Stimulated activated CD4-positive, alpha-beta T cell treated with anti-CD3 and anti-CD28 coated beads, TNF-alpha, amount 100 ng/mL, for 24 hours (primary cell): Measurements from ENCODE around the gene GDI1.

Experiments
- DNase-seq, 3 experiments: peaks; one replicate each; pipeline ENCODE4 v3.0.0-alpha.2; 2020; ENCODE audit warnings: low read depth in 3 of 3

GDI1 gene

DNA sequence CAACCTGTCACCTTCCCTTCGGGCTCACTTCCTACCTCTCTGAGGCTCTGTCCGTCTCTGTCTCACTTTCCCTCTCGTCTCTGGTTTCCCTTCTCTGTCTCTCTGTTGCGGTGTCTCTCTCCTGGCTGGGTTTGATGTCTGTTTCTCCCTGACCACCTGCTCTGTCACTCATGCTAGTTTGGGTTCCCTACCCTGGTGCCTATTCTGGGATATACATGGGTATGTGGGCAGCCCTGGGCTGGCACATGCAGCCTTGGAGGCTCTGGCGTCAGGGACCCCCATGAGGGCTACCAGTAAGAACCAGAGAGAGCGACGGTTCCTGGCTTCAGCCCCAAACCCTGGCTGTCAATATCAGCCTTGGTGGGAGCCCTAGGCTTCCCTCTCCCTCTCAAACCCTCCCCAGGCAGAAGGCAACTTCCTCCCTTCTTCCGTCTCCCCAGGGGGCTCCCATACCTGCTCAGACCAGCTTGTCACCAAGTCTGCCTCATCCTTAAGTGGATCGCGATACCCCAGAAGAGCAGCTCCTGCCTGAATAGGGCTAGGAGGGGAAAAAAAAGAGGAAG lies 28.2 kb upstream of the GDI1 start:
- DNase-seq = no peak

- no peak for DNase-seq
These were observed 27.6 kb upstream of the GDI1 start, which contains the start of gene DNASE1L1 for GRCh38 chrX:154409222-154409871. Gene DNASE1L1 (minus strand): TSS chrX:154409254. CDS start chrX:154405568, 3,686 bp downstream.

- DNase-seq = peak in 1 of 3 experiments; percentile 65
These were observed 25.0 kb upstream of the GDI1 start for GRCh38 chrX:154411981-154412340.

GRCh38 chrX:154412468-154412867 lies 24.5 kb upstream of the GDI1 start:
- DNase-seq = no peak

GRCh38 chrX:154413142-154413541 lies 23.8 kb upstream of the GDI1 start:
- no peak for DNase-seq

DNA sequence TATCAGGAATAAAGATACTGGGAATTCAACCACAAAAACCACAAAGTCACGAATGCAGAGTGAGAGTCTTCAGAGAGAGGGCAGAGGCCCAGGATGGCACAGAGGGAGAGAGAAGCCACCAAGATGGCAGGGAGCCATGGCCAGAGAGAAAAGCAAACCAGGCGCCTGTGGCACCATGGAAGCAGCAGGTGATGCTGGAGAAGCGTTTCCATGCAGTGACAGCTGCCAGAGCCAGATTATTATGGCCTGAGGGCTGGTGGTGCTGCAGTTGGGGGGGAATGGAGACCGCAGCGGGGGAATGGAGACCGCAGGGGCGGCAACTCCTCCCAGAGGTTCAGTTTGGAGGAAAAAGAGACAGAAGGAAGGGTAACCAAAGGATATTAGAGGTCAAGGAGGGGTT lies 19.8 kb upstream of the GDI1 start:
- DNase-seq = no peak

- no peak for DNase-seq
These were observed 17.8 kb upstream of the GDI1 start for GRCh38 chrX:154419189-154419588.

- DNase-seq = no peak
These were observed 17.1 kb upstream of the GDI1 start for GRCh38 chrX:154419688-154420401.

DNA sequence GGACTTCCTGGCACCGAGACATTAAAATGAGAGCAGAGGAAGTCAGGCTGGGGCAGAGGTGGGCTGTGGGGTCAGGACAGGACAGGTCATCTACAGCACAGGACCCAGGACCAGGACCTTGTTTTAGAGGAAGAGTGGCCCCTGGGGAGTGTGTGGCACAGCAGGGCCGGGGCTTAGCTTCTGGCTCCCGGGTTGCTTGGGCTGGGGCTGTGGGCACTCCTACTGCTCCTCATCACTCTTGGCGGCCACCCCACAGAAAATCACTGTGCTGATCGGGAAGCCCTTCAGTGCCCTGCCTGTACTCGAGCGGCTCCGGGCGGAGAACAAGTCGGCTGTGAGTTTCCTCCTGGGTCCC lies 16.6 kb upstream of the GDI1 start:
- DNase-seq = no peak

- no peak for DNase-seq
These were observed 9.8 kb upstream of the GDI1 start for GRCh38 chrX:154426916-154427770.

- DNase-seq = peak; percentile 69 to 89 (median 73)
These were observed 8.5 kb upstream of the GDI1 start, which contains the start of gene ATP6AP1 for GRCh38 chrX:154428176-154429171. Gene ATP6AP1 (plus strand): TSS chrX:154428677. CDS start chrX:154428693, 16 bp downstream.

DNA sequence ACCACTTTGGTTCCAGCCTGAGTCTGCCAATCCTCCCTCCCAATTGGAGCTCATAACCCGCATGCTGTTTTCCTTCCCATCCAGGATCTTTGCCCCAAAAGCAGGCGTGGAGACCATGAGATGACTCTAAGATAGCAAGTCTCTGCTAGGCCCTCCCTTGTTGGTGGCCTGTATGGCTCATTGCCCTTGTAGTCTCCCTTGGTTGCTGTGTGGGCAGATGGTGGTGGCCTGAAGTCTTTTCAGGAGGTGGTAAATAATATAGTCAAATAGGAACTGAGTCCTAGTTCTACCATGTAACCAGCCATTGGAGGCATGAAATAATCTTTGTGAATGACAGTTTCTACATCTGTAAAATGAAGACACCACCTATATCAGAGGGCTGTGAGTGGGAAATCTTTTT lies 7.2 kb upstream of the GDI1 start:
- no peak for DNase-seq

DNA sequence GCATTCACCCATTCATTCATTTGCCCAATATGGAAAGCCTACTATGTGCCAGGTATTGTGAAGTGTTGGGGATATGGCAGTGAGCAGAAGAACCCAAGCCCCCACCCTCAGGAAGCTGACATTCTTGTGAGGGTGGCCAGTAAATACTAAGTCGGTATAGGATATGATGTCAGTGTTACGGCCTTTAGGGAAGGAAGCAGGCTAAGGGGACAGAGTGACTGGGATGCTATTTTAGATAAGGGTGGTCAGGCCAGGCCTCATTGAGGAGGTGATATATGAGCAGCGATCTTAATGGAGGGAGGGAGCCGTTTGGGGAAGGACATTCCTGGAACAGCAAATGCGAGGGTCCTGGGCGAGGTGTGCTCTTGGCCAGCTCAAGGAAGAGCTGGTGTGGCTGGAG lies 6.5 kb upstream of the GDI1 start:
- DNase-seq = no peak

DNA sequence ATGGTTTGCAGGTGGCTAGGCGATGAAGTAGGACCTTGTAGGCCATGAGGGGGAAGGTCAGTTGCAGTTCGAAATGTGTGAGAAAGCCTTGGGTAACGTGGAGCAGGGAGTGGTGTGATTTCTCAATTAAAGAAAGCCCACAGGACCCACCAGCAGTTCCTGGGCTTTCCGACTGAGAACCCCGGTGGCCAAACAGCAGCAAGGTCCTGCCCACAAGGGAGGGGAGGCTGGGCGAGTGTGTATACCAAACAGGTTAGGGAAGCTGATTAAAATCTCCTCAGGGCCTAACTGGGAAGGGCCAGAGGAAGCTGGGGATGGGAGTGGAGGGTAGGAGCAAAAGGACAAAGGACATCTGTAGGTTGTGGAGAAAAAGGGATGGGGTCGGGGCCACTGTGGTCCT lies 6.0 kb upstream of the GDI1 start:
- DNase-seq = no peak

GRCh38 chrX:154431341-154431740 lies 5.6 kb upstream of the GDI1 start:
- no peak for DNase-seq

DNA sequence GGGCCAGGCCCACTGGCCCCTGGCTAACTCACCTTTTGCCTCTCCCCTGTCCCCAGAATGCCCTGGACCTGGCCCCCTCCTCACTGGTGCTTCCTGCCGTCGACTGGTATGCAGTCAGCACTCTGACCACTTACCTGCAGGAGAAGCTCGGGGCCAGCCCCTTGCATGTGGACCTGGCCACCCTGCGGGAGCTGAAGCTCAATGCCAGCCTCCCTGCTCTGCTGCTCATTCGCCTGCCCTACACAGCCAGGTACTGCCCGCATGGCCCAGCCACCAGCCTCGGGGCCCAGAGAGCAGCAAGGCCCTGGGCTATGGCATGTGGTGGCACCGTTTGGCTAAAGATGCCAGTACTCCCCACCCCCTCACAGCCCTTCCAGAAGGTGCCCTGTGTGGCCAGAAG lies 4.7 kb upstream of the GDI1 start:
- DNase-seq = no peak

GRCh38 chrX:154433605-154434004 lies 3.3 kb upstream of the GDI1 start:
- DNase-seq = no peak

- DNase-seq = no peak
These were observed 2.4 kb upstream of the GDI1 start for GRCh38 chrX:154434394-154435168.

- no peak for DNase-seq
These were observed 1.7 kb upstream of the GDI1 start for GRCh38 chrX:154435171-154435733.
